IMR-90 (cell line): ENCODE results near the gene SCG5. TPM values are rescaled to one million over a fixed set of nuclear protein-coding genes. Genes with fewer than 3 reads are reported as not detected.

Experiments used
- ATAC-seq: fragments of 200-7000 bp; cut with Tn5 transposase; 2 replicates; pipeline ENCODE4 v1.9.1; 2020; ENCODE audit warnings: low read depth, mild to moderate bottlenecking, moderate library complexity
- BruUV-seq: library from RNA; stranded (reverse); fragments of 400-500 nt; replicated peaks from 2 replicates; lab custom pipeline; 2021; lab: Mats Ljungman, UMichigan
- CTCF ChIA-PET: fragments of 300-600 bp; formaldehyde crosslinking; extraction: SDS; loops from one replicate; lab custom pipeline; 2021; ENCODE audit warnings: antibody characterized with exemption; lab: Yijun Ruan, JAX
- POLR2A ChIA-PET: fragments of 300-600 bp; sonication (Branson Sonifier 250); formaldehyde crosslinking; loops from one replicate; lab custom pipeline; 2022; ENCODE audit warnings: antibody characterized with exemption; ENCODE audit not compliant: unreplicated experiment; lab: Charles Lee
- DNase-seq: peaks from one replicate; pipeline ENCODE4 v3.0.0; 2013
- H2AFZ ChIP-seq: replicated peaks from 2 replicates; pipeline ENCODE3; 2013; ENCODE audit warnings: low read length, mild to moderate bottlenecking; ENCODE audit not compliant: poor library complexity
- H2AK5ac ChIP-seq: 2 replicates; pipeline ENCODE4 v1.6.1; 2013; ENCODE audit warnings: low read depth, low read length, inconsistent platforms
- H2AK9ac ChIP-seq: replicated peaks from 2 replicates; pipeline ENCODE3; 2013; ENCODE audit warnings: mild to moderate bottlenecking, low read depth, low read length, moderate library complexity; ENCODE audit not compliant: poor library complexity
- H2BK120ac ChIP-seq: 2 replicates; pipeline ENCODE4 v1.6.1; 2013; ENCODE audit warnings: low read depth, low read length, inconsistent platforms
- H2BK15ac ChIP-seq: 3 replicates; pipeline ENCODE4 v1.6.1; 2013; ENCODE audit warnings: low read depth, low read length, inconsistent platforms
- H2BK20ac ChIP-seq: 2 replicates; pipeline ENCODE4 v1.6.1; 2013; ENCODE audit warnings: low read depth, mild to moderate bottlenecking, inconsistent platforms, low read length, moderate library complexity
- H2BK5ac ChIP-seq: 2 replicates; pipeline ENCODE4 v1.6.1; 2013; ENCODE audit warnings: mild to moderate bottlenecking, low read depth, low read length, inconsistent platforms; ENCODE audit not compliant: poor library complexity, severe bottlenecking
- H3K14ac ChIP-seq: replicated peaks from 2 replicates; pipeline ENCODE4 v1.6.1; 2013; ENCODE audit warnings: low read depth, low read length, inconsistent platforms
- H3K18ac ChIP-seq: 2 replicates; pipeline ENCODE4 v1.6.1; 2013; ENCODE audit warnings: low read depth, low read length, control low read depth
- H3K23ac ChIP-seq: 2 replicates; pipeline ENCODE4 v1.6.1; 2013; ENCODE audit warnings: low read depth, low read length, inconsistent platforms
- H3K27ac ChIP-seq: 2 replicates; pipeline ENCODE4 v1.5.1; 2013; ENCODE audit warnings: mild to moderate bottlenecking, control low read depth, low read length; ENCODE audit not compliant: insufficient read depth
- H3K27me3 ChIP-seq: 2 replicates; pipeline ENCODE4 v1.6.1; 2013; ENCODE audit warnings: low read length; ENCODE audit not compliant: control insufficient read depth, insufficient read depth
- H3K36me3 ChIP-seq: 2 replicates; pipeline ENCODE4 v1.6.1; 2013; ENCODE audit warnings: low read length, mixed read lengths; ENCODE audit not compliant: control insufficient read depth, insufficient read depth
- H3K4ac ChIP-seq: 2 replicates; pipeline ENCODE4 v1.6.1; 2013; ENCODE audit warnings: low read depth, low read length, inconsistent platforms
- H3K4me1 ChIP-seq: 2 replicates; pipeline ENCODE4 v1.6.1; 2013; ENCODE audit warnings: low read length, mixed read lengths; ENCODE audit not compliant: control insufficient read depth, insufficient read depth
- H3K4me2 ChIP-seq: 2 replicates; pipeline ENCODE4 v1.6.1; 2013; ENCODE audit warnings: low read depth, mild to moderate bottlenecking, control low read depth, low read length, moderate library complexity
- H3K4me3 ChIP-seq: 2 replicates; pipeline ENCODE4 v1.5.1; 2013; ENCODE audit warnings: low read depth, mild to moderate bottlenecking, control low read depth, low read length, moderate library complexity; ENCODE audit not compliant: insufficient read depth
- H3K56ac ChIP-seq: 2 replicates; pipeline ENCODE4 v1.6.1; 2013; ENCODE audit warnings: low read length, inconsistent platforms; ENCODE audit not compliant: insufficient read depth; ENCODE audit errors: extremely low read depth
- H3K79me1 ChIP-seq, 2 experiments: 2 replicates each; pipeline ENCODE4 v1.6.1; 2013; ENCODE audit warnings: low read length in 2 of 2, inconsistent platforms in 1 of 2, low read depth in 1 of 2
- H3K9ac ChIP-seq: 2 replicates; pipeline ENCODE4 v1.6.1; 2013; ENCODE audit warnings: low read depth, low read length, control low read depth
- H3K9me1 ChIP-seq: 2 replicates; pipeline ENCODE4 v1.6.1; 2013; ENCODE audit warnings: low read length, inconsistent platforms; ENCODE audit not compliant: insufficient read depth
- H3K9me3 ChIP-seq: 2 replicates; pipeline ENCODE4 v1.6.1; 2013; ENCODE audit warnings: low read length; ENCODE audit not compliant: control insufficient read depth, insufficient read depth
- H4K20me1 ChIP-seq: 2 replicates; pipeline ENCODE4 v1.6.1; 2013; ENCODE audit warnings: low read length, inconsistent platforms; ENCODE audit not compliant: insufficient read depth
- H4K5ac ChIP-seq: 2 replicates; pipeline ENCODE4 v1.6.1; 2013; ENCODE audit warnings: mild to moderate bottlenecking, low read depth, low read length, control low read depth
- H4K8ac ChIP-seq, 2 experiments: 2 replicates each; pipeline ENCODE4 v1.6.1; 2013; ENCODE audit warnings: low read depth in 2 of 2, low read length in 2 of 2, control low read depth in 1 of 2, inconsistent platforms in 1 of 2
- H4K91ac ChIP-seq: 2 replicates; pipeline ENCODE4 v1.6.1; 2013; ENCODE audit warnings: low read depth, low read length, inconsistent platforms; ENCODE audit not compliant: insufficient read depth
- BHLHE40 ChIP-seq: fragments of 150-350 bp; IDR thresholded peaks from 2 replicates; pipeline ENCODE4 v1.6.1; 2016; ENCODE audit warnings: mild to moderate bottlenecking, low read depth, low read length
- CTCF ChIP-seq: conservative IDR thresholded peaks from 2 replicates; pipeline ENCODE4 v1.5.1; 2012; ENCODE audit warnings: mild to moderate bottlenecking, low read depth, low read length, improper control_type of control experiment
- POLR2A ChIP-seq: IDR thresholded peaks from 2 replicates; pipeline ENCODE4 v1.6.1; 2012; ENCODE audit warnings: mild to moderate bottlenecking, low read depth, low read length
- RAD21 ChIP-seq: IDR thresholded peaks from 2 replicates; pipeline ENCODE4 v1.6.1; 2012; ENCODE audit warnings: low read length, improper control_type of control experiment
- SMC3 ChIP-seq: fragments of 150-350 bp; IDR thresholded peaks from 2 replicates; pipeline ENCODE4 v1.6.1; 2016; ENCODE audit warnings: low read depth, mild to moderate bottlenecking, antibody characterized with exemption, low read length, moderate library complexity
- WGBS, 2 experiments: methylation state at CpG; one replicate each; pipeline versions ENCODE4 v1.1.5 to v1.1.7; 2013; ENCODE audit warnings: missing lambda C conversion rate in 2 of 2; ENCODE audit not compliant: insufficient read length in 1 of 2; ENCODE audit errors: extremely low coverage in 2 of 2; 5-methylcytosine and 5-hydroxymethylcytosine counted together
- dilution Hi-C: fragments of 300-500 bp; cut with HindIII; formaldehyde crosslinking; loops from one replicate; pipeline ENCODE4 v1.14.3; 2018; ENCODE audit warnings: low sequenced_read_pairs; ENCODE audit not compliant: unreplicated experiment
- in situ Hi-C: fragments of 300-500 bp; cut with MboI; formaldehyde crosslinking; loops from 3 replicates; pipeline ENCODE4 v1.14.3; 2019; ENCODE audit warnings: low sequenced_read_pairs, inconsistent platforms, mixed read lengths
- intact Hi-C: fragments of 100-400 bp; cut with micrococcal nuclease; formaldehyde crosslinking; loops from 2 replicates; pipeline ENCODE4 v1.10.0; 2022
- polyA plus RNA-seq, 3 experiments: library from polyadenylated mRNA; depleted of rRNA; stranded (reverse); fragments of >200 nt; gene quantifications; 2 replicates each; pipeline ENCODE4 v1.2.3, GENCODE V29; 2012; ENCODE audit warnings: low replicate concordance in 1 of 3
- total RNA-seq: library from RNA; depleted of rRNA; stranded (reverse); fragments of >200 nt; gene quantifications from 2 replicates; pipeline ENCODE4 v1.2.3, GENCODE V29; 2012

SCG5 gene
- total and polyA plus RNA-seq, 2 of the 4 experiments (the other 2 are of a cell fraction) = 7.9 to 16.8 TPM

GRCh38 chr15:32649342-32649741 is 7.8 kb downstream of the SCG5 start:
- in situ Hi-C loops (loop anchor here (5.0 kb wide), 1 partner anchor 483 kb away; no protein-coding TSS in a partner anchor), dilution Hi-C loops (no loop called here), intact Hi-C loops (no loop called here)
- no peaks in the 10 kb centered on the region for H3K9me3 ChIP-seq
- TF ChIP-seq SMC3 = peak; percentile 41
- no peak for TF ChIP-seq BHLHE40
- TF ChIP-seq RAD21 = peak; percentile 32
- no peak for TF ChIP-seq POLR2A
- TF ChIP-seq CTCF = peak; percentile 53
- H2BK120ac ChIP-seq = peak overlapping the region; percentile 29; the same call in 1 of the 2 replicates
- no peaks in the 10 kb centered on the region for H4K20me1 ChIP-seq
- H3K27ac ChIP-seq = no peak overlapping the region
- H2AK5ac ChIP-seq = no peak overlapping the region
- peaks cover 6 to 21% of the 10 kb centered on the region in 2 experiments; a peak in 2 of 4 replicates for H3K79me1 ChIP-seq
- H3K9me1 ChIP-seq = no peaks in the 10 kb centered on the region
- no peak overlapping the region for H4K91ac ChIP-seq
- no peak overlapping the region for H4K8ac ChIP-seq
- ChIA-PET POLR2A (interaction anchor here (0.6 kb wide), 1 partner anchor 417 kb away, joined by 5 read pairs; no protein-coding TSS in a partner anchor), CTCF (interaction anchor here (0.7 to 3.5 kb wide), 10 partner anchors 10 to 485 kb away, joined by 3 to 24 read pairs (median 4); no protein-coding TSS in a partner anchor)
- peak; percentile 39 for DNase-seq
- no peak overlapping the region for H3K4ac ChIP-seq
- H2AK9ac ChIP-seq = no peak overlapping the region
- no peak overlapping the region for H2BK20ac ChIP-seq
- H3K27me3 ChIP-seq = no peaks in the 10 kb centered on the region
- no peak overlapping the region for H3K9ac ChIP-seq
- ATAC-seq = peak; percentile 49; the same call in 1 of the 2 replicates
- no peak overlapping the region for H2AFZ ChIP-seq
- no peak overlapping the region for H3K4me3 ChIP-seq
- H3K4me1 ChIP-seq = peaks cover 4% of the 10 kb centered on the region; the same call in 1 of the 2 replicates
- whole genome bisulfite sequencing, 2 experiments = 75% methylated on average over 1 of the region's 5 CpGs; no CpG with 5 or more reads in 1 of the 2 experiments
- BruUV-seq = no TSS peak
- H3K4me2 ChIP-seq = no peak overlapping the region
- no peak overlapping the region for H3K23ac ChIP-seq
- H3K56ac ChIP-seq = no peak overlapping the region
- no peak overlapping the region for H2BK15ac ChIP-seq
- H3K18ac ChIP-seq = no peak overlapping the region
- H3K14ac ChIP-seq = no peak overlapping the region
- no peak overlapping the region for H4K5ac ChIP-seq
- no peaks in the 10 kb centered on the region for H3K36me3 ChIP-seq
- no peak overlapping the region for H2BK5ac ChIP-seq
